ENCODE results near the gene VEGFD.

- TF ChIP-seq CTCF (optimal IDR thresholded peaks at IDR 0.05 in 1 of 3, IDR thresholded peaks at IDR 0.05 in 1 of 3, conservative IDR thresholded peaks at IDR 0.05 in 1 of 3; ENCODE audit: extremely low read depth in 1 of 3, insufficient read depth in 2 of 3, low read length in 3 of 3) (no peak), EZH2 (IDR thresholded peaks at IDR 0.05; ENCODE audit: low read length) (no peak)
Measured at GRCh38 chrX:15376956-15377355, 7.3 kb downstream of the VEGFD start.

Measured in keratinocyte (primary cell).